Spinal cord (tissue), 10 donors: ENCODE data around the gene OPTC. TPM values are rescaled to one million over a fixed set of nuclear protein-coding genes. Genes with fewer than 3 reads are reported as not detected.

Experiments
- DNase-seq, 6 donors: peaks; one replicate each; pipeline versions ENCODE4 v3.0.0 to v3.0.0-alpha.2; 2013 to 2015; ENCODE audit warnings: low spot score in 6 of 6, low read depth in 4 of 6
- H3K27ac ChIP-seq: one replicate; pipeline ENCODE4 v1.5.1; 2013; ENCODE audit warnings: low read depth, low read length, control low read depth
- H3K27me3 ChIP-seq: one replicate; pipeline ENCODE4 v1.6.1; 2013; ENCODE audit warnings: low read length; ENCODE audit not compliant: control insufficient read depth, insufficient read depth
- H3K36me3 ChIP-seq: one replicate; pipeline ENCODE4 v1.6.1; 2013; ENCODE audit warnings: low read length; ENCODE audit not compliant: control insufficient read depth, insufficient read depth
- H3K4me1 ChIP-seq: one replicate; pipeline ENCODE4 v1.6.1; 2013; ENCODE audit warnings: low read length; ENCODE audit not compliant: control insufficient read depth, insufficient read depth
- H3K4me3 ChIP-seq: one replicate; pipeline ENCODE4 v1.5.1; 2013; ENCODE audit warnings: low read depth, low read length, control low read depth
- H3K9me3 ChIP-seq: one replicate; pipeline ENCODE4 v1.6.1; 2013; ENCODE audit warnings: low read length; ENCODE audit not compliant: control insufficient read depth, insufficient read depth
- whole genome bisulfite sequencing: methylation state at CpG from one replicate; pipeline ENCODE4 v1.1.5; 2013; ENCODE audit warnings: missing lambda C conversion rate; ENCODE audit not compliant: insufficient coverage; 5-methylcytosine and 5-hydroxymethylcytosine counted together
- polyA plus RNA-seq, 2 donors: library from polyadenylated mRNA; unstranded; fragments of 120-200 nt; gene quantifications; one replicate each; pipeline ENCODE4 v1.2.1, GENCODE V29; 2013; ENCODE audit not compliant: insufficient read length in 2 of 2
- total RNA-seq, 2 donors: library from RNA; depleted of rRNA in 1 of 2; stranded (reverse); fragments of 120-200 nt in 1 of 2; fragments of >200 nt in 1 of 2; gene quantifications; one replicate each; pipeline versions ENCODE4 v1.2.3 to v1.2.4, GENCODE V29; 2013 to 2014
- donor health status: healthy.

Gene OPTC
- total and polyA plus RNA-seq, 4 donors, result not detected

DNA sequence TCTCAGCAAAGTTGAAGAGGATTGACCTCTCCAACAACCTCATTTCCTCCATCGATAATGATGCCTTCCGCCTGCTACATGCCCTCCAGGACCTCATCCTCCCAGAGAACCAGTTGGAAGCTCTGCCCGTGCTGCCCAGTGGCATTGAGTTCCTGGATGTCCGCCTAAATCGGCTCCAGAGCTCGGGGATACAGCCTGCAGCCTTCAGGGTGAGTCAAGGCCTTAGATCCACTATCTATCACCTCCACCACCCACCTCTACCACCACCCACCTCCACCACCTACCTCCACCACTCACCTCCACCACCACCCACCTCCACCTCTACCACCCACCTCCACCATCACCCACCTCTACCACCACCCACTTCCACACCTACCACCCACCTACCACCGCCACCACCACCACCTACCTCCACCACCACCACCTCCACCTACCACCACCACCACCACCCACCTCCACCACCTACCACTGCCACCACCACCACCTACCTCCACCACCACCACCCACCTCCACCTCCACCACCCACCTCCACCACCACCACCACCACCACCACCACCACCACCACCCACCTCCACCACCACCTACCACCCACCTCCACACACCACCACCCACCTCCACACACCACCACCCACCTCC, 5.8 kb downstream of the OPTC start:
- no peak for DNase-seq
- Histone ChIP-seq H3K4me3 (no peak overlapping the region), H3K9me3 (no peaks in the 10 kb centered on the region), H3K27ac (no peak overlapping the region), H3K4me1 (peaks cover 30% of the 10 kb centered on the region), H3K36me3 (no peaks in the 10 kb centered on the region), H3K27me3 (no peaks in the 10 kb centered on the region)
- 96% methylated on average over 6 of the region's 7 CpGs for WGBS

- no peak for DNase-seq
- H3K36me3 ChIP-seq, result no peaks in the 10 kb centered on the region
- H3K4me1 ChIP-seq, result peaks cover 33% of the 10 kb centered on the region
- 100% methylated on average over 1 of the region's 1 CpG for WGBS
- no peaks in the 10 kb centered on the region for H3K9me3 ChIP-seq
- H3K27me3 ChIP-seq, result no peaks in the 10 kb centered on the region
- no peak overlapping the region for H3K27ac ChIP-seq
- H3K4me3 ChIP-seq, result no peak overlapping the region
Observed at GRCh38 chr1:203500279-203500678, 6.3 kb downstream of the OPTC start.

DNA sequence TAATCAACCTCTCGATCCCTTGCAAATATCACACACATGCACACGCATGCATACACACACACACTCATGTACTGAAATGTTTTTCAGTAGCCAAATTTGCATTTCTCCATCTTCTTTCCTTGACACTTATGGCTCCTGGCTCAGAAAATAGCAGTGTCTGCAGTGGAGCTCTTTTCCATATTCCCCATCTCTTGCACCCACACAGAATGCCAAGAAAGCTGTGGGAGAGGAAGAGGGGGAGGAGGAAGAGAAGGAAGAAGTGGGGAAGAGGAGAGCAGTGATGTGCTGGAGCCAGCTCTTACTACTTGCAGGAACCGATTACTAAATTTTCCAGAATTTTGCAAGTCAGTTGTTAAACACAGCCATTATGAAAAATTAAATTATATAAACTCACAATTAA, 9.9 kb downstream of the OPTC start:
- 91% methylated on average over 2 of the region's 3 CpGs for WGBS
- no peak overlapping the region for H3K4me3 ChIP-seq
- no peaks in the 10 kb centered on the region for H3K27me3 ChIP-seq
- H3K4me1 ChIP-seq, result peaks cover 37% of the 10 kb centered on the region
- no peak overlapping the region for H3K27ac ChIP-seq
- H3K36me3 ChIP-seq, result no peaks in the 10 kb centered on the region
- no peaks in the 10 kb centered on the region for H3K9me3 ChIP-seq
- DNase-seq, result peak in 1 of 6 donors; percentile 77

- Histone ChIP-seq H3K27ac (no peak overlapping the region), H3K27me3 (no peaks in the 10 kb centered on the region), H3K9me3 (no peaks in the 10 kb centered on the region), H3K4me3 (no peak overlapping the region), H3K4me1 (peaks cover 41% of the 10 kb centered on the region), H3K36me3 (no peaks in the 10 kb centered on the region)
- DNase-seq, result peak in 3 of 6 donors; percentile 73 to 95 (median 91)
- WGBS, result 30% methylated on average over 5 of the region's 12 CpGs
Observed at GRCh38 chr1:203504400-203505250, 10.7 kb downstream of the OPTC start.

GRCh38 chr1:203505526-203506204, 11.7 kb downstream of the OPTC start:
- Histone ChIP-seq H3K27ac (no peak overlapping the region), H3K4me1 (peaks cover 41% of the 10 kb centered on the region), H3K9me3 (no peaks in the 10 kb centered on the region), H3K4me3 (no peak overlapping the region), H3K36me3 (no peaks in the 10 kb centered on the region), H3K27me3 (no peaks in the 10 kb centered on the region)
- 80% methylated on average over 1 of the region's 8 CpGs for WGBS
- no peak for DNase-seq

- Histone ChIP-seq H3K4me3 (no peak overlapping the region), H3K36me3 (no peaks in the 10 kb centered on the region), H3K27me3 (no peaks in the 10 kb centered on the region), H3K4me1 (peaks cover 41% of the 10 kb centered on the region), H3K9me3 (no peaks in the 10 kb centered on the region), H3K27ac (peak overlapping the region; percentile 81)
- peak in 2 of 6 donors; percentile 74 to 80 for DNase-seq
- whole genome bisulfite sequencing, result 14% methylated on average over 4 of the region's 6 CpGs
Observed at GRCh38 chr1:203506858-203507626, 13.1 kb downstream of the OPTC start.

GRCh38 chr1:203507759-203508158, 13.8 kb downstream of the OPTC start:
- no peaks in the 10 kb centered on the region for H3K27me3 ChIP-seq
- no peaks in the 10 kb centered on the region for H3K9me3 ChIP-seq
- peaks cover 45% of the 10 kb centered on the region for H3K4me1 ChIP-seq
- peak overlapping the region; percentile 81 for H3K27ac ChIP-seq
- WGBS, result no CpG with 5 or more reads among the region's 1 CpG
- H3K36me3 ChIP-seq, result no peaks in the 10 kb centered on the region
- peak in 1 of 6 donors; percentile 55 for DNase-seq
- no peak overlapping the region for H3K4me3 ChIP-seq

GRCh38 chr1:203508463-203509073, 14.6 kb downstream of the OPTC start:
- H3K27ac ChIP-seq, result peak overlapping the region; percentile 34
- peak in 2 of 6 donors; percentile 40 to 66 for DNase-seq
- H3K36me3 ChIP-seq, result no peaks in the 10 kb centered on the region
- H3K4me1 ChIP-seq, result peaks cover 52% of the 10 kb centered on the region
- 21% methylated on average over 10 of the region's 10 CpGs for WGBS
- H3K9me3 ChIP-seq, result no peaks in the 10 kb centered on the region
- no peaks in the 10 kb centered on the region for H3K27me3 ChIP-seq
- no peak overlapping the region for H3K4me3 ChIP-seq

DNA sequence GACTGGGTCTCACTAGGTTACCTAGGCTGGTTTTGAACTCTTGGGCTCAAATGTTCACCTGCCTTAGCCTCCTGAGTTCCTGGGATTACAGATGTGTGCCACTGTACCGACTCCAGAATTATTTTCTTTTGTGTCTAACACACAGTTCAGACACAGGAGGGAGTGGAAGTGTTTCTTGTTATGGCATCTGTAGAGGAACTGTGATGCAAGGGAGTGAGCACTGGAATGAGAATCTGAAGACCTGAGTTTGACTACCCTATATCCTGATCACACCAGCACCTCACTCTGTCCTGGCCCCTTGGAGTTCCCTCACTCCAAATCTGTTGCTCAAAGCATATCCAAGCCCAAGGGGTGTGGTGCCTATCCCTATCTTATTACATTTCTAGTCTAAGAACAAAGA, 15.2 kb downstream of the OPTC start:
- no peak for DNase-seq
- Histone ChIP-seq H3K27ac (peak overlapping the region; percentile 34), H3K36me3 (no peaks in the 10 kb centered on the region), H3K4me3 (no peak overlapping the region), H3K9me3 (no peaks in the 10 kb centered on the region), H3K27me3 (no peaks in the 10 kb centered on the region), H3K4me1 (peaks cover 58% of the 10 kb centered on the region)
- no CpG with 5 or more reads among the region's 1 CpG for WGBS
